MCF 10A (cell line): ENCODE data around the gene SPINK2. TPM values are rescaled to one million over a fixed set of nuclear protein-coding genes. Genes with fewer than 3 reads are reported as not detected.

Experiments used
- BruUV-seq: library from RNA; stranded (reverse); fragments of 400-500 nt; replicated peaks from 2 replicates; lab custom pipeline; 2021; lab: Mats Ljungman, UMichigan
- CTCF ChIA-PET: fragments of 300-600 bp; sonication (Branson Sonifier 250); formaldehyde crosslinking; extraction: SDS; loops from one replicate; lab custom pipeline; 2021; ENCODE audit warnings: antibody characterized with exemption, inconsistent platforms; lab: Yijun Ruan, JAX
- POLR2A ChIA-PET: fragments of 300-600, 350-650 bp; sonication (Branson Sonifier 250); formaldehyde crosslinking; extraction: SDS; loops from one replicate; lab custom pipeline; 2020; ENCODE audit warnings: antibody characterized with exemption, inconsistent platforms; lab: Yijun Ruan, JAX
- DNase-seq: peaks from one replicate; pipeline ENCODE4 v3.0.0-alpha.2; 2018; ENCODE audit not compliant: unreplicated experiment
- H3K27ac Mint-ChIP-seq: one replicate; pipeline ENCODE4 v1.8.0; 2022; ENCODE audit warnings: mild to moderate bottlenecking, low read depth, mixed read lengths; ENCODE audit not compliant: unreplicated experiment
- H3K27me3 Mint-ChIP-seq: one replicate; pipeline ENCODE4 v1.8.0; 2022; ENCODE audit warnings: mixed read lengths; ENCODE audit not compliant: insufficient read depth, unreplicated experiment
- H3K36me3 Mint-ChIP-seq: one replicate; pipeline ENCODE4 v1.8.0; 2022; ENCODE audit warnings: mild to moderate bottlenecking, moderate library complexity, mixed read lengths; ENCODE audit not compliant: insufficient read depth, unreplicated experiment
- H3K4me1 Mint-ChIP-seq: one replicate; pipeline ENCODE4 v1.8.0; 2022; ENCODE audit warnings: mixed read lengths; ENCODE audit not compliant: insufficient read depth, unreplicated experiment
- H3K4me3 Mint-ChIP-seq: one replicate; pipeline ENCODE4 v1.8.0; 2022; ENCODE audit warnings: mild to moderate bottlenecking, moderate library complexity, mixed read lengths; ENCODE audit not compliant: unreplicated experiment
- H3K9me3 Mint-ChIP-seq: one replicate; pipeline ENCODE4 v1.8.0; 2022; ENCODE audit warnings: mixed read lengths; ENCODE audit not compliant: unreplicated experiment
- CTCF ChIP-seq: fragments of 200-600 bp; IDR thresholded peaks from one replicate; pipeline ENCODE4 v1.8.0; 2022; ENCODE audit warnings: antibody characterized with exemption, mild to moderate bottlenecking; ENCODE audit not compliant: unreplicated experiment
- intact Hi-C: fragments of 100-400 bp; cut with micrococcal nuclease; formaldehyde crosslinking; loops from 2 replicates; pipeline ENCODE4 v1.14.1; 2022
- total RNA-seq: library from RNA; stranded (reverse); gene quantifications from 2 replicates; pipeline ENCODE4 v1.2.3, GENCODE V29; 2022

The SPINK2 gene
- total RNA-seq, 1 experiment from 2014 or later = not detected

DNA sequence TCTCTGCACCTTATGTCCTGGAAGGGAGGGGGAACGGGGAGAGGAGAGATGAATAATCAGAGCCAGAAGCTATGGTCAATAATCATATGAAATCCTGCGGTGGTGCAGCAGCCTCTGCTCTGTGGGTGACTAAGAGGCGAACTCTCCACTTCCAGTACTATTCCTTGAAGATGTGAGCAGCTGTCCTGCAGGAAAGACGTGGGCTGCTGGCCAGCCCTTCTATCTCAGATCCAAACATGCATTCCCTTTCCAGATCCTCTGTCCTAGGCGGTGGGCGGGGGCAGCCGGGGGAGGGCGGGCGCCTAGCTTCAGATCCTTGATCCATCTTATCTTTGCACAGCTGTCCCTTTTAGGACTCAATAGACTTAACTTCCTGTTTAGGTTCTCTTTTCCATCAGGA lies 34.5 kb downstream of the SPINK2 start:
- Mint-ChIP-seq H3K4me1 (peaks cover 4% of the 10 kb centered on the region), H3K36me3 (no peaks in the 10 kb centered on the region), H3K27ac (no peak overlapping the region), H3K27me3 (no peaks in the 10 kb centered on the region), H3K4me3 (no peak overlapping the region), H3K9me3 (no peaks in the 10 kb centered on the region)
- intact Hi-C loops = no loop called here
- TF ChIP-seq CTCF = no peak
- POLR2A ChIA-PET = interaction anchor here (0.9 kb wide), 1 partner anchor 351 kb away, joined by 4 read pairs; the partner anchor contains the start of gene PPAT
- no TSS peak for BruUV-seq
- CTCF ChIA-PET = interaction anchor here (0.6 to 1.0 kb wide), 4 partner anchors 9 to 52 kb away, joined by 3 read pairs; no protein-coding TSS in a partner anchor
- peak; percentile 59 for DNase-seq

DNA sequence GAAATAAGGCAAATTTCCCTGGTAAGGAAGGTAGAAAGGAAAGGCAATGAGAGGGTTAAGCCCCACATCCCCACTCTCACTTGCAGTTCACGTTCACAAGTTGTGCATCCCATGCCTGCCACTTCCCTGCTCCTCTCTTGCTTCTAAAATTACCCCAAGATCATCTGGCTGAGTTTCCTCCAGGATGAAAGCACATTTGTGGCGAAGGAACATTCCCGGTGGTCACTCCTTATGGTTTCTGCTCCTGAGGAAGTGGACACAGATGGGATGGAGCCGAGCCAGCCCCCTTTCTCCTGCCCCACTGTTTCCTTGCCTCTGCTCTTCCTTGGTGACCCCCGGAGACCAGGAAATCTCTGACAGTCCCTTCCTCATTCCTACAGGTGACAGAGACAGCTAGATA lies 37.5 kb downstream of the SPINK2 start:
- H3K27me3 Mint-ChIP-seq = no peaks in the 10 kb centered on the region
- intact Hi-C loops = no loop called here
- no TSS peak for BruUV-seq

GRCh38 chr4:56782019-56782418 lies 39.5 kb downstream of the SPINK2 start:
- DNase-seq = no peak
- POLR2A ChIA-PET = no interaction called here
- no peaks in the 10 kb centered on the region for H3K36me3 Mint-ChIP-seq
- BruUV-seq = no TSS peak
- H3K4me3 Mint-ChIP-seq = no peak overlapping the region
- no peak for TF ChIP-seq CTCF
- CTCF ChIA-PET = interaction anchor here (0.7 kb wide), 1 partner anchor 96 kb away, joined by 3 read pairs; no protein-coding TSS in a partner anchor
- intact Hi-C loops = no loop called here
- H3K4me1 Mint-ChIP-seq = peaks cover 4% of the 10 kb centered on the region
- no peaks in the 10 kb centered on the region for H3K9me3 Mint-ChIP-seq
- no peaks in the 10 kb centered on the region for H3K27me3 Mint-ChIP-seq
- H3K27ac Mint-ChIP-seq = no peak overlapping the region

More for the DNA sequence above, 37.5 kb downstream of the SPINK2 start:
- Mint-ChIP-seq H3K36me3 (no peaks in the 10 kb centered on the region), H3K4me3 (no peak overlapping the region), H3K9me3 (no peaks in the 10 kb centered on the region), H3K4me1 (peaks cover 4% of the 10 kb centered on the region), H3K27ac (no peak overlapping the region)
- no peak for TF ChIP-seq CTCF
- no peak for DNase-seq
- CTCF ChIA-PET = no interaction called here
- POLR2A ChIA-PET = no interaction called here

GRCh38 chr4:56773346-56773745 lies 48.2 kb downstream of the SPINK2 start:
- ChIA-PET POLR2A (interaction anchor here (0.7 kb wide), 1 partner anchor 295 kb away, joined by 3 read pairs; no protein-coding TSS in a partner anchor), CTCF (interaction anchor here (1.1 kb wide), 1 partner anchor 19 kb away, joined by 4 read pairs; no protein-coding TSS in a partner anchor)
- intact Hi-C loops = no loop called here
- no TSS peak for BruUV-seq
- Mint-ChIP-seq H3K4me1 (no peaks in the 10 kb centered on the region), H3K9me3 (no peaks in the 10 kb centered on the region), H3K4me3 (no peak overlapping the region), H3K36me3 (peaks cover 4% of the 10 kb centered on the region), H3K27me3 (no peaks in the 10 kb centered on the region), H3K27ac (no peak overlapping the region)
- DNase-seq = no peak
- no peak for TF ChIP-seq CTCF
